Transverse colon (tissue), 4 donors: ENCODE data around the gene FMC1. TPM values are rescaled to one million over a fixed set of nuclear protein-coding genes. Genes with fewer than 3 reads are reported as not detected.

ENCODE experiments used
- DNase-seq: peaks from one replicate; pipeline ENCODE4 v3.0.0-alpha.2; 2019
- H3K27ac ChIP-seq, 4 donors: fragments of 200-600 bp; sonication (generic); 2 replicates each; pipeline ENCODE4 v1.5.1; 2016 to 2018; ENCODE audit warnings: inconsistent platforms in 4 of 4
- H3K27me3 ChIP-seq: fragments of 200-600 bp; sonication (generic); 2 replicates; pipeline ENCODE4 v1.5.1; 2017; ENCODE audit warnings: inconsistent platforms
- H3K36me3 ChIP-seq, 4 donors: fragments of 200-600 bp; sonication (generic); 2 replicates each; pipeline ENCODE4 v1.5.1; 2017 to 2019; ENCODE audit warnings: inconsistent platforms in 4 of 4
- H3K4me1 ChIP-seq, 4 donors: fragments of 200-600 bp; sonication (generic); 2 replicates each; pipeline ENCODE4 v1.5.1; 2017 to 2020; ENCODE audit warnings: inconsistent platforms in 4 of 4
- H3K4me3 ChIP-seq, 4 donors: fragments of 200-600 bp; sonication (generic); 1 replicate in 1 of 4; 2 replicates in 3 of 4; pipeline versions ENCODE4 v1.5.1 to v1.6.1; 2017 to 2019; ENCODE audit warnings: inconsistent platforms in 4 of 4
- H3K9me3 ChIP-seq, 2 donors: fragments of 200-600 bp; sonication (generic); 2 replicates each; pipeline ENCODE4 v1.5.1; 2017 to 2019; ENCODE audit warnings: inconsistent platforms in 2 of 2
- CTCF ChIP-seq, 5 experiments: fragments of 200-600 bp in 3 of 5; fragments of 450-650 bp in 2 of 5; sonication (generic) in 3 of 5; IDR thresholded peaks; 1 replicate in 2 of 5; 2 replicates in 3 of 5; pipeline ENCODE4 v1.5.1; 2016 to 2017; ENCODE audit warnings: antibody characterized with exemption in 5 of 5, inconsistent platforms in 3 of 5, mild to moderate bottlenecking in 2 of 5, moderate library complexity in 1 of 5
- EP300 ChIP-seq: sonication (generic); formaldehyde crosslinking; IDR thresholded peaks from one replicate; pipeline ENCODE4 v1.6.1; 2017; ENCODE audit warnings: antibody characterized with exemption, low read depth
- POLR2A ChIP-seq: fragments of 450-650 bp; IDR thresholded peaks from one replicate; pipeline ENCODE4 v1.6.1; 2016; ENCODE audit warnings: antibody characterized with exemption, mild to moderate bottlenecking, moderate library complexity
- POLR2AphosphoS5 ChIP-seq, 3 donors: sonication (generic); formaldehyde crosslinking; IDR thresholded peaks; one replicate each; pipeline ENCODE4 v1.6.1; 2016; ENCODE audit warnings: antibody characterized with exemption in 3 of 3
- WGBS, 2 donors: methylation state at CpG; one replicate each; pipeline ENCODE4 v1.1.5; 2018; ENCODE audit warnings: low coverage in 1 of 2; 5-methylcytosine and 5-hydroxymethylcytosine counted together
- in situ Hi-C, 4 donors: fragments of 200-750 bp; cut with MboI; loops; one replicate each; pipeline versions ENCODE4 v1.15.0 to v1.15.1; 2017; ENCODE audit warnings: low sequenced_read_pairs in 3 of 4, low pct_ligation_motif_present in 1 of 4, low pct_unique_long_range_greater_than_20kb in 1 of 4
- intact Hi-C: fragments of 100-400 bp; cut with DNase I; formaldehyde crosslinking; loops from one replicate; pipeline ENCODE4 v1.15.1; 2023; ENCODE audit warnings: low total_unique reads
- small RNA-seq, 4 donors: library from RNA; depleted of rRNA; stranded (forward); fragments of <200 nt; gene quantifications; one replicate each; pipeline ENCODE3, GENCODE V24; 2016
- total RNA-seq, 4 donors: library from RNA; depleted of rRNA; stranded (reverse); fragments of >200 nt; gene quantifications; one replicate each; pipeline ENCODE4 v1.1.0, GENCODE V29; 2016

FMC1 gene
- total RNA-seq, 4 donors from 2014 or later: 7.3 to 21.6 TPM; not detected in 2

GRCh38 chr7:139389091-139389490, 48.0 kb downstream of the FMC1 start:
- in situ Hi-C loops: no loop called here
- 83 to 88% methylated on average over 2 to 3 of the region's 3 CpGs for WGBS, 2 donors
- peaks cover 0 to 51% (median 14%) of the 10 kb centered on the region in 4 donors for H3K36me3 ChIP-seq

GRCh38 chr7:139389774-139390173, 48.6 kb downstream of the FMC1 start:
- H3K9me3 ChIP-seq: no peaks in the 10 kb centered on the region
- 94 to 98% methylated on average over 2 of the region's 2 CpGs for WGBS, 2 donors
- in situ Hi-C loops: no loop called here

More at GRCh38 chr7:139389091-139389490, 48.0 kb downstream of the FMC1 start:
- intact Hi-C loops: no loop called here
- DNase-seq: no peak
- Histone ChIP-seq H3K4me1 (no peaks in the 10 kb centered on the region), H3K4me3 (no peak overlapping the region), H3K27me3 (no peaks in the 10 kb centered on the region), H3K27ac (no peak overlapping the region), H3K9me3 (no peaks in the 10 kb centered on the region)
- no peak for TF ChIP-seq EP300
- no peak for TF ChIP-seq CTCF (IDR thresholded peaks at IDR 0.05)
- no peak for TF ChIP-seq POLR2A
- TF ChIP-seq POLR2AphosphoS5 (IDR thresholded peaks at IDR 0.05): no peak

GRCh38 chr7:139393621-139394211, 52.6 kb downstream of the FMC1 start:
- Histone ChIP-seq H3K27me3 (no peaks in the 10 kb centered on the region), H3K4me3 (no peak overlapping the region), H3K4me1 (peaks cover 0 to 14% (median 3%) of the 10 kb centered on the region in 4 donors), H3K9me3 (no peaks in the 10 kb centered on the region), H3K36me3 (peaks cover 0 to 29% (median 8%) of the 10 kb centered on the region in 4 donors), H3K27ac (no peak overlapping the region)
- intact Hi-C loops (no loop called here), in situ Hi-C loops (no loop called here)
- DNase-seq: no peak
- no peak for TF ChIP-seq POLR2A
- TF ChIP-seq EP300: no peak
- no peak for TF ChIP-seq POLR2AphosphoS5 (IDR thresholded peaks at IDR 0.05)
- TF ChIP-seq CTCF (IDR thresholded peaks at IDR 0.05): no peak
- 94% methylated on average over 1 of the region's 1 CpG; no CpG with 5 or more reads in 1 of the 2 donors for WGBS, 2 donors

More at GRCh38 chr7:139389774-139390173, 48.6 kb downstream of the FMC1 start:
- Histone ChIP-seq H3K4me3 (no peak overlapping the region), H3K4me1 (peaks cover 0 to 6% (median 0%) of the 10 kb centered on the region in 4 donors), H3K27ac (no peak overlapping the region), H3K27me3 (no peaks in the 10 kb centered on the region), H3K36me3 (peaks cover 0 to 45% (median 11%) of the 10 kb centered on the region in 4 donors)
- no peak for DNase-seq
- TF ChIP-seq POLR2AphosphoS5 (IDR thresholded peaks at IDR 0.05) (no peak), CTCF (IDR thresholded peaks at IDR 0.05) (no peak), EP300 (no peak), POLR2A (no peak)
- intact Hi-C loops: no loop called here

- Histone ChIP-seq H3K9me3 (no peaks in the 10 kb centered on the region), H3K27me3 (no peaks in the 10 kb centered on the region), H3K36me3 (peaks cover 0 to 21% (median 7%) of the 10 kb centered on the region in 4 donors), H3K27ac (no peak overlapping the region), H3K4me1 (peaks cover 0 to 14% (median 3%) of the 10 kb centered on the region in 4 donors), H3K4me3 (no peak overlapping the region)
- TF ChIP-seq CTCF (IDR thresholded peaks at IDR 0.05) (no peak), POLR2AphosphoS5 (IDR thresholded peaks at IDR 0.05) (no peak)
- in situ Hi-C loops (no loop called here), intact Hi-C loops (no loop called here)
- no peak for DNase-seq
- 66 to 84% methylated on average over 2 to 3 of the region's 3 CpGs for WGBS, 2 donors
Measured at GRCh38 chr7:139394540-139394939, 53.4 kb downstream of the FMC1 start.

Small RNAs within 50 kb of the gene (small RNA-seq; reads per million reads assigned to genes)
- 0 reads per million in 4 donors for gene RNU6-206P

Other genes with a start within 250 kb of the FMC1 start
- 10 to 100 TPM; 11.7 to 40.6 (median 34.5) TPM for gene ZC3HAV1, start 231.6 kb upstream of the FMC1 start, total RNA-seq
- gene UBN2, start 110.1 kb upstream of the FMC1 start, total RNA-seq: 10 to 100 TPM in 3 of 4 donors, 1 to 10 TPM in 1; 9.7 to 22.1 (median 13.9) TPM
- 100 to 1,000 TPM in 1 of 4 donors, 10 to 100 TPM in 3; 57.3 to 111 (median 76.9) TPM for gene LUC7L2, start 18.6 kb downstream of the FMC1 start, total RNA-seq
- not detected for gene KLRG2, start 142.3 kb downstream of the FMC1 start, total RNA-seq
- 10 to 100 TPM in 1 of 4 donors, not detected in 3; 17.3 TPM for gene CLEC2L, start 182.3 kb downstream of the FMC1 start, total RNA-seq